ENCODE measurements around the gene CMTM5. TPM values are rescaled to one million over a fixed set of nuclear protein-coding genes. Genes with fewer than 3 reads are reported as not detected.
A peak's percentile ranks its signal among the peaks of the same experiment; 100 is the strongest.

CMTM5 gene
- total and polyA plus RNA-seq, 10 donors = 1.3 to 13.0 (median 4.1) TPM

GRCh38 chr14:23428686-23429495 is 52.0 kb downstream of the CMTM5 start:
- no peak overlapping the region for H3K4me3 ChIP-seq
- TF ChIP-seq CTCF (IDR thresholded peaks at IDR 0.05 in 8 of 11, conservative IDR thresholded peaks at IDR 0.05 in 3 of 11) (no peak), POLR2AphosphoS5 (IDR thresholded peaks at IDR 0.05) (no peak), POLR2A (IDR thresholded peaks at IDR 0.05) (no peak)
- peaks cover 0 to 12% (median 0%) of the 10 kb centered on the region in 7 donors for H3K27me3 ChIP-seq (replicated peaks in 1 of 7)
- intact Hi-C loops (cut with DNase I; ENCODE audit: low total_unique reads) = no loop called here
- H3K4me1 ChIP-seq = no peaks in the 10 kb centered on the region
- no peaks in the 10 kb centered on the region for H3K36me3 ChIP-seq
- WGBS, 5 donors = 87 to 95% (median 88%) methylated on average over 11 to 13 of the region's 13 CpGs
- DNase-seq = peak; percentile 37
- H3K9me3 ChIP-seq = no peaks in the 10 kb centered on the region
- H3K27ac ChIP-seq = no peak overlapping the region

Small RNA genes lying within 50 kb of the gene (microRNA-seq; reads per million reads assigned to microRNA genes)
- 0 to 0.36 (median 0) reads per million in 3 donors for gene MIR208A
- 0.28 to 0.36 (median 0.35) reads per million in 3 donors for gene MIR208B

Small RNA genes lying within 50 kb of the gene (small RNA-seq; reads per million reads assigned to genes)
- gene MIR208A = 0 reads per million in 4 donors
- gene MIR208B = 0 reads per million in 4 donors

Other genes starting within 250 kb of the CMTM5 start
- 100 to 1,000 TPM in 1 of 7 donors, 10 to 100 TPM in 6; 23.5 to 106 (median 68.0) TPM for gene SLC7A8, start 193.4 kb upstream of the CMTM5 start, total RNA-seq
- 1 to 10 TPM; 3.5 to 8.7 (median 6.7) TPM for gene SLC7A8, start 193.4 kb upstream of the CMTM5 start, polyA plus RNA-seq
- not detected for gene RNF212B, start 139.1 kb upstream of the CMTM5 start, total RNA-seq
- gene RNF212B, start 139.1 kb upstream of the CMTM5 start, polyA plus RNA-seq = not detected
- gene HOMEZ, start 90.9 kb upstream of the CMTM5 start, total RNA-seq = 10 to 100 TPM in 2 of 7 donors, 1 to 10 TPM in 5; 7.3 to 13.0 (median 9.1) TPM
- 1 to 10 TPM; 3.1 to 5.4 (median 5.0) TPM for gene HOMEZ, start 90.9 kb upstream of the CMTM5 start, polyA plus RNA-seq
- gene PPP1R3E, start 74.2 kb upstream of the CMTM5 start, total RNA-seq = 10 to 100 TPM; 18.6 to 31.7 (median 20.8) TPM
- 10 to 100 TPM; 22.1 to 36.7 (median 30.3) TPM for gene PPP1R3E, start 74.2 kb upstream of the CMTM5 start, polyA plus RNA-seq
- 10 to 100 TPM; 16.7 to 34.6 (median 24.9) TPM for gene BCL2L2, start 70.2 kb upstream of the CMTM5 start, total RNA-seq
- gene BCL2L2, start 70.2 kb upstream of the CMTM5 start, polyA plus RNA-seq = 10 to 100 TPM in 1 of 3 donors, 1 to 10 TPM in 2; 5.4 to 19.2 (median 7.5) TPM
- 100 to 1,000 TPM in 4 of 7 donors, 10 to 100 TPM in 3; 52.1 to 152 (median 132) TPM for gene PABPN1, start 55.6 kb upstream of the CMTM5 start, total RNA-seq
- 100 to 1,000 TPM; 118 to 146 (median 132) TPM for gene PABPN1, start 55.6 kb upstream of the CMTM5 start, polyA plus RNA-seq
- gene SLC22A17, start 24.2 kb upstream of the CMTM5 start, total RNA-seq = 10 to 100 TPM in 2 of 7 donors, 1 to 10 TPM in 5; 7.1 to 13.7 (median 8.3) TPM
- gene SLC22A17, start 24.2 kb upstream of the CMTM5 start, polyA plus RNA-seq = 1 to 10 TPM; 5.1 to 7.1 (median 6.3) TPM
- gene EFS, start 11.9 kb upstream of the CMTM5 start, total RNA-seq = 1 to 10 TPM; 2.6 to 6.7 (median 4.4) TPM
- 1 to 10 TPM; 1.8 to 4.3 (median 2.7) TPM for gene EFS, start 11.9 kb upstream of the CMTM5 start, polyA plus RNA-seq
- gene IL25, start 4.2 kb upstream of the CMTM5 start, total RNA-seq = not detected
- gene IL25, start 4.2 kb upstream of the CMTM5 start, polyA plus RNA-seq = not detected
- gene MYH6, start 31.2 kb downstream of the CMTM5 start, total RNA-seq = under 1 TPM in 1 of 7 donors, not detected in 6; 0.82 TPM
- gene MYH6, start 31.2 kb downstream of the CMTM5 start, polyA plus RNA-seq = under 1 TPM; 0.35 to 0.44 (median 0.37) TPM
- under 1 TPM in 1 of 7 donors, not detected in 6; 0.09 TPM for gene MYH7, start 58.6 kb downstream of the CMTM5 start, total RNA-seq
- gene MYH7, start 58.6 kb downstream of the CMTM5 start, polyA plus RNA-seq = under 1 TPM; 0.06 to 0.65 (median 0.12) TPM
- gene NGDN, start 92.7 kb downstream of the CMTM5 start, total RNA-seq = 10 to 100 TPM; 32.7 to 62.7 (median 40.0) TPM
- 10 to 100 TPM; 39.6 to 48.5 (median 40.6) TPM for gene NGDN, start 92.7 kb downstream of the CMTM5 start, polyA plus RNA-seq
- 1 to 10 TPM in 5 of 7 donors, under 1 TPM in 2; 0.42 to 2.9 (median 1.5) TPM for gene ZFHX2, start 174.7 kb downstream of the CMTM5 start, total RNA-seq
- gene ZFHX2, start 174.7 kb downstream of the CMTM5 start, polyA plus RNA-seq = under 1 TPM; 0.09 to 0.35 (median 0.11) TPM
- gene THTPA, start 179.2 kb downstream of the CMTM5 start, total RNA-seq = 10 to 100 TPM; 16.8 to 25.4 (median 18.6) TPM
- gene THTPA, start 179.2 kb downstream of the CMTM5 start, polyA plus RNA-seq = 10 to 100 TPM in 1 of 3 donors, 1 to 10 TPM in 2; 4.5 to 14.2 (median 8.9) TPM
- gene AP1G2, start 190.7 kb downstream of the CMTM5 start, total RNA-seq = 100 to 1,000 TPM; 139 to 261 (median 193) TPM
- gene AP1G2, start 190.7 kb downstream of the CMTM5 start, polyA plus RNA-seq = 100 to 1,000 TPM; 126 to 267 (median 176) TPM
- 10 to 100 TPM in 2 of 7 donors, 1 to 10 TPM in 5; 1.2 to 17.3 (median 5.8) TPM for gene JPH4, start 201.7 kb downstream of the CMTM5 start, total RNA-seq
- under 1 TPM; 0.70 to 0.93 (median 0.93) TPM for gene JPH4, start 201.7 kb downstream of the CMTM5 start, polyA plus RNA-seq

All from spleen (tissue), 11 donors.